Body of pancreas (tissue), 4 donors: ENCODE data around the gene ECM2.

Source experiments
- CTCF ChIP-seq, 7 experiments: fragments of 450-650 bp in 4 of 7; fragments of 200-600 bp in 3 of 7; sonication (generic) in 3 of 7; IDR thresholded peaks; one replicate each; pipeline ENCODE4 v1.5.1; 2016 to 2019; ENCODE audit warnings: antibody characterized with exemption in 7 of 7
- POLR2A ChIP-seq, 3 donors: fragments of 450-650 bp; IDR thresholded peaks; one replicate each; pipeline ENCODE4 v1.6.1; 2016; ENCODE audit warnings: antibody characterized with exemption in 3 of 3, mild to moderate bottlenecking in 2 of 3

- TF ChIP-seq CTCF (IDR thresholded peaks at IDR 0.05) (no peak), POLR2A (IDR thresholded peaks at IDR 0.05) (no peak)
These were observed 12.5 kb downstream of the ECM2 start for GRCh38 chr9:92522983-92523970.
